Stimulated activated CD4-positive, alpha-beta T cell treated with anti-CD3 and anti-CD28 coated beads, Interleukin-1b, Interleukin-23, amount 100 ng/mL, for 48 hours (primary cell): ENCODE data around the gene AKR7A3.

Source experiments
- DNase-seq: peaks from one replicate; pipeline ENCODE4 v3.0.0-alpha.2; 2020

The AKR7A3 gene

DNA sequence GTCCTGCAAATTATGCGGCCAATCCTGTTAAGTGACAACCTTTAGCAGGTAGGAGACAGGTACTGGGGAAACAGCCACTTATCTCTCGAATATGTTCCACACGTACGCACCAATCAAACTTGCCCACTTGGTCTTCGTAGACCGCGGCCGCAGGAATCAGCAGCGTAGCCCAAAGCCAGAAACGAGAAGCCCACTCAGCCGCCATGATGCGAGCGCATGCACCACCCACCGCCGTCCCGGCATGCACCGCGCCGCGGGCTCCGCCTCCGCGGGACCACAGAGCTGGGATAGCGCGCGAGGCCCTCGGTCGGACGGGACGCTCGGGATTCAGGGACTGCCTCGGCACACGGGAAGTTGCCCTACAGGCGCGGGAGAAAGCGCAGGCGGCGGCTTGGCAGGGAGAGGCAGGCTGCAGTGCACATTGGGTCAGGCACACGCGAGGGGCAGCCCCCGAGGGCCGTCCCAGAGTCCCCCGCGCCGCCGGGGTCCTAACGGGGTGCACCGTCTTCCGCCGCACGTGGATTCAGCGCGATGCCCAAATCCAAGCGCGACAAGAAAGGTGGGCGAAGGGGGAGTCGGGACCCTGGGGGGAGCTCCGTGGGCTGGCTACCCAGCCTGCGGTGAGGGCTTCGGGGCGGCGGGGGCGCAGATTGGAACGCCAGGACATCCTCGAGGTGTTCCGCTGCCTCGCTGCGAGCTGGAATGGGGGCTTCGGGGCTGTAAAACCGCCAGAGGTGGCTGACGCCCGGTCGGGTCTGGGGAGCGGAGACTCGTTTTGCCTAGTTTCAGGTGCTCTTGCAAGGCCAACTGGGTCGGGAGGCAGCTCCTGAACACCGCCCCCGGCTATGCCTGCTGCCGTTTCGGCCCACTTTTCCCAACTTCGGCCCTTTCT, 37.0 kb downstream of the AKR7A3 start, which contains the start of the genes EMC1 and MRTO4:
Gene EMC1 (minus strand): TSS at position 220 of the 892 bp plus-strand sequence. CDS start 15 bp downstream, at position 205.
Gene MRTO4 (plus strand): TSS at position 501 of the 892 bp plus-strand sequence. CDS start 31 bp downstream, at position 532.
- DNase-seq: peak; percentile 90

- DNase-seq: no peak
Measured at GRCh38 chr1:19250629-19251304, 37.8 kb downstream of the AKR7A3 start.

GRCh38 chr1:19240673-19241538, 47.7 kb downstream of the AKR7A3 start:
- peak; percentile 66 for DNase-seq

GRCh38 chr1:19239876-19240275, 48.7 kb downstream of the AKR7A3 start:
- no peak for DNase-seq

DNA sequence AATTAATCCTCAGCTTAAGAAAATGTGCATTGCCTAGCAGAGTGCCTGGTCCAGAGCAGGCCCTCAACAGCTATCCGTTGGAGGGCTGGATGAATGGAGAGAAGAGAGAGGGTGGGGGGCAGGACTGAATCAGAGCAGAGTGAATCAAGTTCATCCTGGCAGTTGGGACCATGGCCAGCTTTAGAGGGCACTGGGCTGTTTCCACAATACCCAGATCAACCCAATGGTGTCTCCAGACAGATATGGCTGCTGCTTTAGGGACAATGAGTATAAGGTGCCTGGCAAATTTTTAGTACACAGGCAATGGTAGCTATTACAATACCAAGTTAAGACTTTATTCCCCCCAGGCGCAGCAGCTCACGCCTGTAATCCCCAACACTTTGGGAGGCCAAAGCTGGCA, 54.3 kb downstream of the AKR7A3 start:
- no peak for DNase-seq
